Endothelial cell of umbilical vein (primary cell): ENCODE results near the gene NAGS. TPM values are rescaled to one million over a fixed set of nuclear protein-coding genes. Genes with fewer than 3 reads are reported as not detected.

Experiments
- BruUV-seq: library from RNA; stranded (reverse); fragments of 400-500 nt; replicated peaks from 2 replicates; lab custom pipeline; 2021; lab: Mats Ljungman, UMichigan
- CTCF ChIA-PET: fragments of 300-600, 350-600 bp; sonication (Branson Sonifier 250); formaldehyde crosslinking; loops from one replicate; lab custom pipeline; 2021; ENCODE audit warnings: antibody characterized with exemption, inconsistent platforms; lab: Charles Lee
- POLR2A ChIA-PET: fragments of 300-600, 350-600 bp; sonication (Branson Sonifier 250); formaldehyde crosslinking; loops from one replicate; lab custom pipeline; 2021; ENCODE audit warnings: antibody characterized with exemption, inconsistent platforms; lab: Charles Lee
- DNase-seq: peaks from one replicate; pipeline ENCODE4 v3.0.0-alpha.2; 2011; ENCODE audit warnings: low read depth, low spot score
- FAIRE-seq: peaks from 2 replicates; lab custom pipeline; 2011; peaks lifted over from hg19 to GRCh38; lab: Jason Lieb, UNC
- H2AFZ ChIP-seq: 2 replicates; pipeline ENCODE4 v1.6.0; 2012; ENCODE audit warnings: low read depth, low read length, control low read depth, inconsistent platforms
- H3K27ac ChIP-seq: 2 replicates; pipeline ENCODE4 v1.5.1; 2011; ENCODE audit warnings: low read depth, mild to moderate bottlenecking, control low read depth, low read length, moderate library complexity; ENCODE audit not compliant: insufficient read depth
- H3K27me3 ChIP-seq, 2 experiments: 2 replicates each; pipeline versions ENCODE4 v1.6.0 to v1.6.1; 2011; ENCODE audit warnings: low read length in 2 of 2, mixed read lengths in 1 of 2; ENCODE audit not compliant: control insufficient read depth in 2 of 2, insufficient read depth in 2 of 2
- H3K36me3 ChIP-seq, 2 experiments: 2 replicates in 1 of 2; 3 replicates in 1 of 2; pipeline ENCODE4 v1.5.1; 2011; ENCODE audit warnings: low read length in 2 of 2, mild to moderate bottlenecking in 1 of 2, moderate library complexity in 1 of 2; ENCODE audit not compliant: control insufficient read depth in 2 of 2, insufficient read depth in 2 of 2; ENCODE audit errors: extremely low read depth in 1 of 2
- H3K4me1 ChIP-seq: 3 replicates; pipeline ENCODE4 v1.5.1; 2011; ENCODE audit warnings: mild to moderate bottlenecking, low read length; ENCODE audit not compliant: control insufficient read depth, insufficient read depth; ENCODE audit errors: extremely low read depth
- H3K4me2 ChIP-seq: 2 replicates; pipeline ENCODE4 v1.6.1; 2011; ENCODE audit warnings: low read length, control low read depth, mixed read lengths; ENCODE audit not compliant: insufficient read depth
- H3K4me3 ChIP-seq, 3 experiments: fragments of 200-600 bp in 1 of 3; sonication (generic), shearing (Covaris generic) in 1 of 3; replicated peaks in 1 of 3; 2 replicates each; pipeline ENCODE4 v1.5.1; 2011 to 2016; ENCODE audit warnings: control low read depth in 3 of 3, low read length in 3 of 3, mild to moderate bottlenecking in 2 of 3, inconsistent platforms in 1 of 3, low read depth in 1 of 3, moderate library complexity in 1 of 3; ENCODE audit not compliant: insufficient read depth in 1 of 3
- H3K79me2 ChIP-seq: 2 replicates; pipeline ENCODE4 v1.6.0; 2012; ENCODE audit warnings: low read length, inconsistent platforms; ENCODE audit not compliant: control insufficient read depth, insufficient read depth
- H3K9ac ChIP-seq: replicated peaks from 2 replicates; pipeline ENCODE3; 2011; ENCODE audit warnings: low read length, control low read depth; ENCODE audit not compliant: insufficient read depth; ENCODE audit errors: extremely low read depth
- H3K9me1 ChIP-seq: replicated peaks from 3 replicates; pipeline ENCODE4 v1.6.0; 2011; ENCODE audit warnings: mild to moderate bottlenecking, low read length; ENCODE audit not compliant: control insufficient read depth, insufficient read depth; ENCODE audit errors: extremely low read depth
- H3K9me3 ChIP-seq: replicated peaks from 2 replicates; pipeline ENCODE4 v1.5.1; 2012; ENCODE audit warnings: low read length, inconsistent platforms; ENCODE audit not compliant: control insufficient read depth, insufficient read depth
- H4K20me1 ChIP-seq: replicated peaks from 2 replicates; pipeline ENCODE3; 2011; ENCODE audit warnings: mild to moderate bottlenecking, low read length; ENCODE audit not compliant: control insufficient read depth, insufficient read depth; ENCODE audit errors: extremely low read depth
- EZH2 ChIP-seq: IDR thresholded peaks from 2 replicates; pipeline ENCODE4 v1.6.1; 2012; ENCODE audit warnings: borderline replicate concordance, low read depth, mild to moderate bottlenecking, moderate library complexity, low read length, inconsistent platforms; ENCODE audit not compliant: severe bottlenecking
- FOS ChIP-seq: IDR thresholded peaks from 2 replicates; pipeline ENCODE4 v1.6.1; 2011; ENCODE audit warnings: mild to moderate bottlenecking, low read length, moderate library complexity, borderline replicate concordance; ENCODE audit not compliant: insufficient read depth
- GATA2 ChIP-seq: IDR thresholded peaks from 2 replicates; pipeline ENCODE4 v1.7.0; 2011; ENCODE audit warnings: low read depth, mild to moderate bottlenecking, moderate library complexity, mixed read lengths, low read length; ENCODE audit not compliant: insufficient read length, insufficient read depth
- JUN ChIP-seq: IDR thresholded peaks from 2 replicates; pipeline ENCODE4 v1.6.1; 2011; ENCODE audit warnings: borderline replicate concordance, low read depth; ENCODE audit not compliant: insufficient read length, insufficient read depth
- MYC ChIP-seq: IDR thresholded peaks from one replicate; pipeline ENCODE4 v1.6.1; 2011; ENCODE audit warnings: mild to moderate bottlenecking, low read depth, low read length
- POLR2A ChIP-seq: IDR thresholded peaks from 2 replicates; pipeline ENCODE4 v1.6.1; 2012; ENCODE audit warnings: low read depth, mild to moderate bottlenecking, control low read depth, low read length
- POLR2AphosphoS5 ChIP-seq: IDR thresholded peaks from 2 replicates; pipeline ENCODE4 v1.6.1; 2012; ENCODE audit warnings: low read depth, mild to moderate bottlenecking, control low read depth, low read length, moderate library complexity; ENCODE audit not compliant: insufficient read depth
- dilution Hi-C: fragments of 300-500 bp; cut with MboI; formaldehyde crosslinking; loops from one replicate; pipeline ENCODE4 v1.15.0; 2019; ENCODE audit warnings: low sequenced_read_pairs; ENCODE audit not compliant: extremely low pct_ligation_motif_present
- intact Hi-C: fragments of 100-400 bp; cut with micrococcal nuclease; formaldehyde crosslinking; loops from one replicate; pipeline ENCODE4 v1.10.0; 2022
- polyA plus RNA-seq, 4 experiments: library from polyadenylated mRNA; depleted of rRNA in 3 of 4; stranded (reverse) in 3 of 4; unstranded in 1 of 4; fragments of >200 nt; gene quantifications; 2 replicates each; pipeline versions ENCODE4 v1.2.1 to v1.2.3, GENCODE V29; 2011 to 2012; ENCODE audit warnings: missing spikeins in 1 of 4
- total RNA-seq: library from RNA; stranded (reverse); gene quantifications from 2 replicates; pipeline ENCODE4 v1.2.3, GENCODE V29; 2021
- TF ChIP-seq, protein P1 (sequence below), 2 donors: IDR thresholded peaks; 1 replicate in 1 of 2; 2 replicates in 1 of 2; pipeline ENCODE4 v1.5.1; 2011; ENCODE audit warnings: low read length in 2 of 2, mild to moderate bottlenecking in 2 of 2, moderate library complexity in 2 of 2, control low read depth in 1 of 2, inconsistent platforms in 1 of 2, low read depth in 1 of 2; ENCODE audit not compliant: insufficient read depth in 1 of 2; ENCODE audit errors: extremely low read depth in 1 of 2
- TF ChIP-seq, protein P2 (sequence below): IDR thresholded peaks from 2 replicates; pipeline ENCODE4 v1.6.1; 2011; ENCODE audit not compliant: insufficient read depth, insufficient read length

The NAGS gene
- total and polyA plus RNA-seq, 2 donors (not counting 3 experiments of a cell fraction or from before 2014, with no cell fraction given), result 3.3 to 6.1 TPM

DNA sequence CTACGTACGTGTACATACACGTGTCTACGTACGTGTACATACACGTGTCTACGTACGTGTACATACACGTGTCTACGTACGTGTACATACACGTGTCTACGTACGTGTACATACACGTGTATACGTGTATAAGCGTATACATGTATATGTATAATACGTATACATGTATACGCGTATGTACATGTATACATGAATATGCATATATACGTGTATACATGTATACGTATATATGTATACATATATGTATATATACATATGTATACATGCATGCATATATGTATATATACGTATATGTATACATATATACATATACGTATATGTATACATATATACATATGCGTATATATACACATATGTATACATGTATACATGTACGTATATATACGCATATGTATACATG is 28.5 kb upstream of the NAGS start:
- FAIRE-seq (no peak), DNase-seq (no peak)
- Histone ChIP-seq H3K27ac (no peak overlapping the region), H3K4me3 (no peak overlapping the region), H3K79me2 (no peaks in the 10 kb centered on the region), H2AFZ (no peak overlapping the region), H3K9me1 (no peaks in the 10 kb centered on the region), H3K4me1 (no peaks in the 10 kb centered on the region), H3K9ac (no peak overlapping the region), H3K36me3 (no peaks in the 10 kb centered on the region), H4K20me1 (no peaks in the 10 kb centered on the region), H3K4me2 (no peak overlapping the region), H3K27me3 (peaks cover 13 to 14% of the 10 kb centered on the region in 2 experiments), H3K9me3 (no peaks in the 10 kb centered on the region)
- no TSS peak for BruUV-seq
- CTCF ChIA-PET, result interaction anchor here (0.9 to 2.8 kb wide), 2 partner anchors 32 to 67 kb away, joined by 3 to 11 read pairs; no protein-coding TSS in a partner anchor
- POLR2A ChIA-PET, result no interaction called here
- TF ChIP-seq POLR2AphosphoS5, result no peak
- TF ChIP-seq, protein P1, sequence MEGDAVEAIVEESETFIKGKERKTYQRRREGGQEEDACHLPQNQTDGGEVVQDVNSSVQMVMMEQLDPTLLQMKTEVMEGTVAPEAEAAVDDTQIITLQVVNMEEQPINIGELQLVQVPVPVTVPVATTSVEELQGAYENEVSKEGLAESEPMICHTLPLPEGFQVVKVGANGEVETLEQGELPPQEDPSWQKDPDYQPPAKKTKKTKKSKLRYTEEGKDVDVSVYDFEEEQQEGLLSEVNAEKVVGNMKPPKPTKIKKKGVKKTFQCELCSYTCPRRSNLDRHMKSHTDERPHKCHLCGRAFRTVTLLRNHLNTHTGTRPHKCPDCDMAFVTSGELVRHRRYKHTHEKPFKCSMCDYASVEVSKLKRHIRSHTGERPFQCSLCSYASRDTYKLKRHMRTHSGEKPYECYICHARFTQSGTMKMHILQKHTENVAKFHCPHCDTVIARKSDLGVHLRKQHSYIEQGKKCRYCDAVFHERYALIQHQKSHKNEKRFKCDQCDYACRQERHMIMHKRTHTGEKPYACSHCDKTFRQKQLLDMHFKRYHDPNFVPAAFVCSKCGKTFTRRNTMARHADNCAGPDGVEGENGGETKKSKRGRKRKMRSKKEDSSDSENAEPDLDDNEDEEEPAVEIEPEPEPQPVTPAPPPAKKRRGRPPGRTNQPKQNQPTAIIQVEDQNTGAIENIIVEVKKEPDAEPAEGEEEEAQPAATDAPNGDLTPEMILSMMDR (IDR thresholded peaks at IDR 0.05; ENCODE audit: extremely low read depth in 1 of 2, insufficient read depth in 1 of 2, low read depth in 1 of 2, low read length in 2 of 2), result no peak
- no peak for TF ChIP-seq POLR2A
- no peak for TF ChIP-seq MYC
- no peak for TF ChIP-seq GATA2
- no peak for TF ChIP-seq JUN
- TF ChIP-seq, protein P2, sequence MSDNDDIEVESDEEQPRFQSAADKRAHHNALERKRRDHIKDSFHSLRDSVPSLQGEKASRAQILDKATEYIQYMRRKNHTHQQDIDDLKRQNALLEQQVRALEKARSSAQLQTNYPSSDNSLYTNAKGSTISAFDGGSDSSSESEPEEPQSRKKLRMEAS, result no peak
- no peak for TF ChIP-seq EZH2
- no peak for TF ChIP-seq FOS
- intact Hi-C loops (no loop called here), dilution Hi-C loops (no loop called here)
